Activated gamma-delta T cell (primary cell): ENCODE measurements around the gene ONECUT3.

Source experiments
- DNase-seq: peaks from one replicate; lab custom pipeline; 2025; lab: John Stamatoyannopoulos, UW

The ONECUT3 gene

GRCh38 chr19:1739960-1740629 lies 13.2 kb upstream of the ONECUT3 start:
- no peak for DNase-seq

- no peak for DNase-seq
Observed at GRCh38 chr19:1742989-1743696, 10.2 kb upstream of the ONECUT3 start.

GRCh38 chr19:1744133-1744665 lies 9.1 kb upstream of the ONECUT3 start:
- no peak for DNase-seq

GRCh38 chr19:1744822-1745563 lies 8.3 kb upstream of the ONECUT3 start:
- no peak for DNase-seq

GRCh38 chr19:1745589-1746031 lies 7.7 kb upstream of the ONECUT3 start:
- no peak for DNase-seq

GRCh38 chr19:1746401-1747284 lies 6.7 kb upstream of the ONECUT3 start:
- DNase-seq: no peak

GRCh38 chr19:1747285-1748114 lies 5.8 kb upstream of the ONECUT3 start:
- DNase-seq: no peak

GRCh38 chr19:1748115-1748872 lies 5.0 kb upstream of the ONECUT3 start:
- no peak for DNase-seq

- DNase-seq: no peak
Observed at GRCh38 chr19:1748873-1749341, 4.4 kb upstream of the ONECUT3 start.

GRCh38 chr19:1749373-1750342 lies 3.6 kb upstream of the ONECUT3 start:
- no peak for DNase-seq

GRCh38 chr19:1750343-1751021 lies 2.8 kb upstream of the ONECUT3 start:
- no peak for DNase-seq

- DNase-seq: no peak
Observed at GRCh38 chr19:1751367-1752008, 1.8 kb upstream of the ONECUT3 start.

- no peak for DNase-seq
Observed at GRCh38 chr19:1752009-1752756, 1.1 kb upstream of the ONECUT3 start.

- DNase-seq: no peak
Observed at GRCh38 chr19:1754018-1754635, 821 bp downstream of the ONECUT3 start.

- no peak for DNase-seq
Observed at GRCh38 chr19:1754636-1755466, 1.5 kb downstream of the ONECUT3 start.
